ENCODE results near the gene TTC39C.

Gene TTC39C

GRCh38 chr18:24033641-24034412, 19.3 kb downstream of the TTC39C start:
- TF ChIP-seq CTCF (IDR thresholded peaks at IDR 0.05; ENCODE audit: borderline replicate concordance, extremely low read depth, low read length, poor library complexity, severe bottlenecking) (no peak), EZH2 (IDR thresholded peaks at IDR 0.05; ENCODE audit: borderline replicate concordance, low read depth, low read length, severe bottlenecking) (no peak)
- Histone ChIP-seq H2AFZ (ENCODE audit: low read depth, low read length) (no peak overlapping the region), H3K27ac (ENCODE audit: low read length) (no peak overlapping the region), H3K4me1 (ENCODE audit: insufficient read depth, low read length) (no peaks in the 10 kb centered on the region), H4K20me1 (ENCODE audit: insufficient read depth, low read length) (peaks cover 48% of the 10 kb centered on the region), H3K27me3 (ENCODE audit: insufficient read depth, low read length, poor library complexity) (no peaks in the 10 kb centered on the region), H3K9me3 (ENCODE audit: insufficient read depth, low read length, severe bottlenecking) (no peaks in the 10 kb centered on the region), H3K36me3 (ENCODE audit: insufficient read depth, low read length) (no peaks in the 10 kb centered on the region), H3K9ac (ENCODE audit: low read depth, low read length) (no peak overlapping the region), H3K4me2 (ENCODE audit: insufficient read depth, low read length) (no peak overlapping the region), H3K4me3 (ENCODE audit: low read depth in 1 of 2, low read length in 2 of 2) (no peak overlapping the region), H3K79me2 (ENCODE audit: insufficient read depth, low read length) (peaks cover 95% of the 10 kb centered on the region)
- ATAC-seq (ENCODE audit: insufficient read depth, low read depth) (no peak), DNase-seq (no peak)

GRCh38 chr18:24035316-24035715, 20.8 kb downstream of the TTC39C start:
- H3K27me3 ChIP-seq (ENCODE audit: insufficient read depth, low read length, poor library complexity): no peaks in the 10 kb centered on the region
- H4K20me1 ChIP-seq (ENCODE audit: insufficient read depth, low read length): peaks cover 49% of the 10 kb centered on the region
- ATAC-seq (ENCODE audit: insufficient read depth, low read depth) (no peak), DNase-seq (no peak)
- H3K9ac ChIP-seq (ENCODE audit: low read depth, low read length): no peak overlapping the region
- no peak overlapping the region for H3K4me3 ChIP-seq (ENCODE audit: low read depth in 1 of 2, low read length in 2 of 2)
- H3K4me2 ChIP-seq (ENCODE audit: insufficient read depth, low read length): no peak overlapping the region
- H2AFZ ChIP-seq (ENCODE audit: low read depth, low read length): no peak overlapping the region
- H3K79me2 ChIP-seq (ENCODE audit: insufficient read depth, low read length): peaks cover 94% of the 10 kb centered on the region
- no peaks in the 10 kb centered on the region for H3K4me1 ChIP-seq (ENCODE audit: insufficient read depth, low read length)
- H3K27ac ChIP-seq (ENCODE audit: low read length): no peak overlapping the region
- H3K36me3 ChIP-seq (ENCODE audit: insufficient read depth, low read length): no peaks in the 10 kb centered on the region
- no peaks in the 10 kb centered on the region for H3K9me3 ChIP-seq (ENCODE audit: insufficient read depth, low read length, severe bottlenecking)
- TF ChIP-seq EZH2 (IDR thresholded peaks at IDR 0.05; ENCODE audit: borderline replicate concordance, low read depth, low read length, severe bottlenecking) (no peak), CTCF (IDR thresholded peaks at IDR 0.05; ENCODE audit: borderline replicate concordance, extremely low read depth, low read length, poor library complexity, severe bottlenecking) (no peak)

GRCh38 chr18:24039671-24040070, 25.1 kb downstream of the TTC39C start:
- Histone ChIP-seq H3K27ac (ENCODE audit: low read length) (no peak overlapping the region), H3K9ac (ENCODE audit: low read depth, low read length) (no peak overlapping the region), H3K36me3 (ENCODE audit: insufficient read depth, low read length) (no peaks in the 10 kb centered on the region), H3K27me3 (ENCODE audit: insufficient read depth, low read length, poor library complexity) (no peaks in the 10 kb centered on the region), H4K20me1 (ENCODE audit: insufficient read depth, low read length) (peaks cover 52% of the 10 kb centered on the region), H2AFZ (ENCODE audit: low read depth, low read length) (no peak overlapping the region), H3K4me2 (ENCODE audit: insufficient read depth, low read length) (no peak overlapping the region), H3K9me3 (ENCODE audit: insufficient read depth, low read length, severe bottlenecking) (no peaks in the 10 kb centered on the region), H3K79me2 (ENCODE audit: insufficient read depth, low read length) (peaks cover 95% of the 10 kb centered on the region), H3K4me3 (ENCODE audit: low read depth in 1 of 2, low read length in 2 of 2) (no peak overlapping the region), H3K4me1 (ENCODE audit: insufficient read depth, low read length) (no peaks in the 10 kb centered on the region)
- no peak for DNase-seq
- TF ChIP-seq EZH2 (IDR thresholded peaks at IDR 0.05; ENCODE audit: borderline replicate concordance, low read depth, low read length, severe bottlenecking) (no peak), CTCF (IDR thresholded peaks at IDR 0.05; ENCODE audit: borderline replicate concordance, extremely low read depth, low read length, poor library complexity, severe bottlenecking) (no peak)
- peak; percentile 33; the same call in 1 of the 3 replicates for ATAC-seq (ENCODE audit: insufficient read depth, low read depth)

All from DND-41 (cell line).